ENCODE measurements around the gene FAM237B.
A peak's percentile ranks its signal among the peaks of the same experiment; 100 is the strongest.
"Not testable (repeated sequence)": the region's sequence is repeated elsewhere in the genome, so short reads cannot be mapped to it uniquely, and the experiment has no call there.

The FAM237B gene

GRCh38 chr7:90320801-90321494 lies at the start of gene FAM237B:
Gene FAM237B, minus strand, starts transcription at chr7:90321304. Its CDS starts 1,556 bp downstream, at chr7:90319748.
- no peak for DNase-seq

GRCh38 chr7:90351987-90352386 lies 30.9 kb upstream of the FAM237B start:
- no peak for DNase-seq

- not testable (repeated sequence) for DNase-seq
These were observed 28.9 kb upstream of the FAM237B start for GRCh38 chr7:90350032-90350431.

- DNase-seq = no peak
These were observed 28.2 kb upstream of the FAM237B start for GRCh38 chr7:90349305-90349704.

GRCh38 chr7:90347759-90348158 lies 26.7 kb upstream of the FAM237B start:
- no peak for DNase-seq

- DNase-seq = peak; percentile 46 to 93 (median 90)
These were observed 25.4 kb upstream of the FAM237B start, which contains the start of gene GTPBP10 for GRCh38 chr7:90346336-90347125. Gene GTPBP10, plus strand, starts transcription at chr7:90346716. Its CDS starts 26 bp downstream, at chr7:90346742.

- peak in 10 of 14 donors; percentile 13 to 72 (median 50) for DNase-seq
These were observed 24.7 kb upstream of the FAM237B start for GRCh38 chr7:90345595-90346335.

- no peak for DNase-seq
These were observed 23.9 kb upstream of the FAM237B start for GRCh38 chr7:90345016-90345415.

GRCh38 chr7:90337106-90337505 lies 16.0 kb upstream of the FAM237B start:
- no peak for DNase-seq

GRCh38 chr7:90334926-90335325 lies 13.8 kb upstream of the FAM237B start:
- DNase-seq = not testable (repeated sequence)

- DNase-seq = no peak
These were observed 13.2 kb upstream of the FAM237B start for GRCh38 chr7:90334193-90334843.

GRCh38 chr7:90326500-90326899 lies 5.4 kb upstream of the FAM237B start:
- DNase-seq = no peak

- no peak for DNase-seq
These were observed 1.7 kb upstream of the FAM237B start for GRCh38 chr7:90322837-90323236.

- no peak for DNase-seq
These were observed 695 bp downstream of the FAM237B start for GRCh38 chr7:90320418-90320800.

- DNase-seq = no peak
These were observed 1.1 kb downstream of the FAM237B start for GRCh38 chr7:90320014-90320413.

- no peak for DNase-seq
These were observed 7.2 kb downstream of the FAM237B start for GRCh38 chr7:90313907-90314306.

- DNase-seq = no peak
These were observed 8.4 kb downstream of the FAM237B start for GRCh38 chr7:90312745-90313144.

GRCh38 chr7:90311175-90311574 lies 9.9 kb downstream of the FAM237B start:
- no peak for DNase-seq

- no peak for DNase-seq
These were observed 11.2 kb downstream of the FAM237B start for GRCh38 chr7:90309872-90310271.

- DNase-seq = no peak
These were observed 17.9 kb downstream of the FAM237B start for GRCh38 chr7:90303241-90303640.

- no peak for DNase-seq
These were observed 22.7 kb downstream of the FAM237B start for GRCh38 chr7:90298145-90299038.
